ENCODE results near the gene AK8.

AK8 gene

DNA sequence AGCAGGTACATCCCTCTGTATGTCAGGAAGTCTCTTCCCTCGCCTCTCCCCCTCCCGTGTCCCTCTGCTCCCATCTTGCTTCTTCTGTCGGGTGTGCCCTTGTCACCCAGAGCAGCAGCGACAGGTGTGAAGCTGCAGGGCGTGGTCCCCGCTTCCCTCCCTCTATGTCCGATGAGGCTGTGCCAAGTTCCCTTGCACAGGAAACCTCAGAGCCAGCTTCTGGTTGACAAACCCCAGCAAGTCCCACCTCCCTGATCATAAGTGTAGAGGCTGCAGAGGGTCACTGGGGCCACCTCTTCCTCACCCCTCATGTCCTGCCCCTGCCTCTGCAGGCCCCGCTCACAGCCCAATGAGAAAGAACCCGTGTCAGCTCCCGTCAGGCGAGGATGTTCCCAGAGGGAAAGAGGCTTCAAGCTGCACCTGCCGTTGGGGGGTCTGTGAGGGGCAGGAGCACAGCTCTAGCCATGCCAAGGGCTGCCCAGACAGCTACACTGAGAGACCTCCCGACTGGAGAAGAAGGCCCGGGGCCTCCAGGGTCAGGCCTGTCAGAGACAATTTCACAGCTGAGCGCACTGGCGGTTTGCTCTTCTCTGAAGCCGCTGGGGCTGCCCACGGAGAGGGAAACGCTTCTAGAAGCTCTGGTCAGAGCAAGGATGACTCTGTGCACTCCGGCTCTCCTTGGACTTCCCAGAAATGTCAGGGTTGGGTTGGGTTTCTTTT, 73.3 kb downstream of the AK8 start (continued):
- TF ChIP-seq, protein P1, sequence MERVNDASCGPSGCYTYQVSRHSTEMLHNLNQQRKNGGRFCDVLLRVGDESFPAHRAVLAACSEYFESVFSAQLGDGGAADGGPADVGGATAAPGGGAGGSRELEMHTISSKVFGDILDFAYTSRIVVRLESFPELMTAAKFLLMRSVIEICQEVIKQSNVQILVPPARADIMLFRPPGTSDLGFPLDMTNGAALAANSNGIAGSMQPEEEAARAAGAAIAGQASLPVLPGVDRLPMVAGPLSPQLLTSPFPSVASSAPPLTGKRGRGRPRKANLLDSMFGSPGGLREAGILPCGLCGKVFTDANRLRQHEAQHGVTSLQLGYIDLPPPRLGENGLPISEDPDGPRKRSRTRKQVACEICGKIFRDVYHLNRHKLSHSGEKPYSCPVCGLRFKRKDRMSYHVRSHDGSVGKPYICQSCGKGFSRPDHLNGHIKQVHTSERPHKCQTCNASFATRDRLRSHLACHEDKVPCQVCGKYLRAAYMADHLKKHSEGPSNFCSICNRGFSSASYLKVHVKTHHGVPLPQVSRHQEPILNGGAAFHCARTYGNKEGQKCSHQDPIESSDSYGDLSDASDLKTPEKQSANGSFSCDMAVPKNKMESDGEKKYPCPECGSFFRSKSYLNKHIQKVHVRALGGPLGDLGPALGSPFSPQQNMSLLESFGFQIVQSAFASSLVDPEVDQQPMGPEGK (CRISPR knock-in tag; IDR thresholded peaks at IDR 0.05; ENCODE audit: borderline replicate concordance): no peak
- TF ChIP-seq OSR1 (CRISPR knock-in tag; IDR thresholded peaks at IDR 0.05) (no peak), ZNF70 (CRISPR knock-in tag; IDR thresholded peaks at IDR 0.05) (no peak), ESRRG (CRISPR knock-in tag; IDR thresholded peaks at IDR 0.05) (no peak), ZFP30 (CRISPR knock-in tag; IDR thresholded peaks at IDR 0.05) (no peak), RARB (CRISPR knock-in tag; IDR thresholded peaks at IDR 0.05) (no peak)
- TF ChIP-seq, protein P2, sequence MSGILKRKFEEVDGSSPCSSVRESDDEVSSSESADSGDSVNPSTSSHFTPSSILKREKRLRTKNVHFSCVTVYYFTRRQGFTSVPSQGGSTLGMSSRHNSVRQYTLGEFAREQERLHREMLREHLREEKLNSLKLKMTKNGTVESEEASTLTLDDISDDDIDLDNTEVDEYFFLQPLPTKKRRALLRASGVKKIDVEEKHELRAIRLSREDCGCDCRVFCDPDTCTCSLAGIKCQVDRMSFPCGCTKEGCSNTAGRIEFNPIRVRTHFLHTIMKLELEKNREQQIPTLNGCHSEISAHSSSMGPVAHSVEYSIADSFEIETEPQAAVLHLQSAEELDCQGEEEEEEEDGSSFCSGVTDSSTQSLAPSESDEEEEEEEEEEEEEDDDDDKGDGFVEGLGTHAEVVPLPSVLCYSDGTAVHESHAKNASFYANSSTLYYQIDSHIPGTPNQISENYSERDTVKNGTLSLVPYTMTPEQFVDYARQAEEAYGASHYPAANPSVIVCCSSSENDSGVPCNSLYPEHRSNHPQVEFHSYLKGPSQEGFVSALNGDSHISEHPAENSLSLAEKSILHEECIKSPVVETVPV (CRISPR knock-in tag; IDR thresholded peaks at IDR 0.05): no peak

DNA sequence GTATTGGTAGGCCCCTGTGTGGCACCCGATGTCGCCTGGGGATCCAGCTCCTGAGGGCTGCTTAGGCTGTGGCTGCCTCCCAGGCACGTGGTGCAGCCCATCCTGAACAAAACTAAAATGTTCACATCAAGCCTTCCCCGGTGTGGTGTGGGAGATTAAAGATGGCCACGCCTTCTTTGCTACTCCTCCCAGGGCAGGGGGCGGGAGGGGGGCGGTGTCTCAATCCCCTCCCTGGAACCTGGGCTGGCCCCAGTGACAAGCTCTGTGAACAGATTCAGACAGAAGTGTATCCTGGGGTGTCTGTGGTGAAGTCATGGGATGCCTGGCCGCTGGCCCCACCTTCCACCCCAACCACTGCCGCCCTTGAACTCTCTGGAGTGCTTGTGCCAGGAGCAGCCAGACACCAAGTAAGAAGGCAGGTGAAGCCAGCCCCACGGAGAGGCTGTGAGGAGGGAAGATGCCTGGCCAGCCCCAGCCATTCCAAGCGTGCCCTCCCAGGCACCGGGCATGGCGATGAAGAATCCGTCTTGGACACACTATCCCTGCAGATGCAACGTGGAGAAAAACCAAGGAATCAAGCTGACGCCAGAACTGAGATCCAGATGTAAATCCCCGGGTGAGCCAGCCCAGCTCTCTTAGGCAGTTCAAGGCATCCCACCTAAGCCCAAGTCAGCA, 75.8 kb downstream of the AK8 start:
- no peak for ATAC-seq
- TF ChIP-seq GLIS3 (CRISPR knock-in tag; IDR thresholded peaks at IDR 0.05) (no peak), ZFP30 (CRISPR knock-in tag; IDR thresholded peaks at IDR 0.05) (no peak), BACH2 (CRISPR knock-in tag; IDR thresholded peaks at IDR 0.05; ENCODE audit: borderline replicate concordance) (no peak), TOX (CRISPR knock-in tag; IDR thresholded peaks at IDR 0.05; ENCODE audit: borderline replicate concordance) (no peak), ZFP3 (CRISPR knock-in tag; IDR thresholded peaks at IDR 0.05) (no peak), CSDC2 (CRISPR knock-in tag; IDR thresholded peaks at IDR 0.05) (no peak), ZC3H10 (CRISPR knock-in tag; IDR thresholded peaks at IDR 0.05) (no peak), PPARA (CRISPR knock-in tag; IDR thresholded peaks at IDR 0.05; ENCODE audit: borderline replicate concordance) (no peak), OSR1 (CRISPR knock-in tag; IDR thresholded peaks at IDR 0.05) (no peak), ARNTL (CRISPR knock-in tag; IDR thresholded peaks at IDR 0.05; ENCODE audit: borderline replicate concordance, low read depth) (no peak)
- TF ChIP-seq, protein P1 (CRISPR knock-in tag; IDR thresholded peaks at IDR 0.05; ENCODE audit: borderline replicate concordance): no peak
- TF ChIP-seq, protein P3, sequence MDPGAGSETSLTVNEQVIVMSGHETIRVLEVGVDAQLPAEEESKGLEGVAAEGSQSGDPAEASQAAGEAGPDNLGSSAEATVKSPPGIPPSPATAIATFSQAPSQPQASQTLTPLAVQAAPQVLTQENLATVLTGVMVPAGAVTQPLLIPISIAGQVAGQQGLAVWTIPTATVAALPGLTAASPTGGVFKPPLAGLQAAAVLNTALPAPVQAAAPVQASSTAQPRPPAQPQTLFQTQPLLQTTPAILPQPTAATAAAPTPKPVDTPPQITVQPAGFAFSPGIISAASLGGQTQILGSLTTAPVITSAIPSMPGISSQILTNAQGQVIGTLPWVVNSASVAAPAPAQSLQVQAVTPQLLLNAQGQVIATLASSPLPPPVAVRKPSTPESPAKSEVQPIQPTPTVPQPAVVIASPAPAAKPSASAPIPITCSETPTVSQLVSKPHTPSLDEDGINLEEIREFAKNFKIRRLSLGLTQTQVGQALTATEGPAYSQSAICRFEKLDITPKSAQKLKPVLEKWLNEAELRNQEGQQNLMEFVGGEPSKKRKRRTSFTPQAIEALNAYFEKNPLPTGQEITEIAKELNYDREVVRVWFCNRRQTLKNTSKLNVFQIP (CRISPR knock-in tag; IDR thresholded peaks at IDR 0.05; ENCODE audit: borderline replicate concordance, low read depth): no peak
- TF ChIP-seq, protein P4, sequence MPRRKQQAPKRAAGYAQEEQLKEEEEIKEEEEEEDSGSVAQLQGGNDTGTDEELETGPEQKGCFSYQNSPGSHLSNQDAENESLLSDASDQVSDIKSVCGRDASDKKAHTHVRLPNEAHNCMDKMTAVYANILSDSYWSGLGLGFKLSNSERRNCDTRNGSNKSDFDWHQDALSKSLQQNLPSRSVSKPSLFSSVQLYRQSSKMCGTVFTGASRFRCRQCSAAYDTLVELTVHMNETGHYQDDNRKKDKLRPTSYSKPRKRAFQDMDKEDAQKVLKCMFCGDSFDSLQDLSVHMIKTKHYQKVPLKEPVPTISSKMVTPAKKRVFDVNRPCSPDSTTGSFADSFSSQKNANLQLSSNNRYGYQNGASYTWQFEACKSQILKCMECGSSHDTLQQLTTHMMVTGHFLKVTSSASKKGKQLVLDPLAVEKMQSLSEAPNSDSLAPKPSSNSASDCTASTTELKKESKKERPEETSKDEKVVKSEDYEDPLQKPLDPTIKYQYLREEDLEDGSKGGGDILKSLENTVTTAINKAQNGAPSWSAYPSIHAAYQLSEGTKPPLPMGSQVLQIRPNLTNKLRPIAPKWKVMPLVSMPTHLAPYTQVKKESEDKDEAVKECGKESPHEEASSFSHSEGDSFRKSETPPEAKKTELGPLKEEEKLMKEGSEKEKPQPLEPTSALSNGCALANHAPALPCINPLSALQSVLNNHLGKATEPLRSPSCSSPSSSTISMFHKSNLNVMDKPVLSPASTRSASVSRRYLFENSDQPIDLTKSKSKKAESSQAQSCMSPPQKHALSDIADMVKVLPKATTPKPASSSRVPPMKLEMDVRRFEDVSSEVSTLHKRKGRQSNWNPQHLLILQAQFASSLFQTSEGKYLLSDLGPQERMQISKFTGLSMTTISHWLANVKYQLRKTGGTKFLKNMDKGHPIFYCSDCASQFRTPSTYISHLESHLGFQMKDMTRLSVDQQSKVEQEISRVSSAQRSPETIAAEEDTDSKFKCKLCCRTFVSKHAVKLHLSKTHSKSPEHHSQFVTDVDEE (CRISPR knock-in tag; IDR thresholded peaks at IDR 0.05): no peak

DNA sequence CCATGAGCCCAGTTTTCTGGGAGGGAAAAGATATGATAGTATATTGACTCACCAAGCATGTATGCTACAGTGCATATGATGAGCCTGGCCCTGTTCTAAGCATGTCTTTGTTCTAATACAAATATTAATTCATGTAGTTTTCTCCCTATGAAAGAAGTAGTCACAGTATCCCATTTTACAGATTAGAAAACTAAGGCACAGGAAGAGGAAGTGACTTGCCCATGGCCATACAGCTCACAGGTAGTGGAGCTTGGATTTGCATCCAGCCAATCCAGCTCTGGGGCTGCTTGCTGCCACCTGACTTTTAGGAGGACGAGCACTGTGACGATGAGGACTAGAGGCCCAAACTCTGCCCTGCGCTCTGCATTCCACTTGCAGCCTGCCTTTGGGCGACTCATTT, 76.4 kb downstream of the AK8 start:
- no peak for ATAC-seq
- TF ChIP-seq ZC3H10 (CRISPR knock-in tag; IDR thresholded peaks at IDR 0.05) (no peak), TCF4 (CRISPR knock-in tag; IDR thresholded peaks at IDR 0.05; ENCODE audit: borderline replicate concordance) (no peak), ESRRG (CRISPR knock-in tag; IDR thresholded peaks at IDR 0.05) (no peak), ZFP3 (CRISPR knock-in tag; IDR thresholded peaks at IDR 0.05) (no peak), ZNF8 (CRISPR knock-in tag; IDR thresholded peaks at IDR 0.05) (no peak)
- TF ChIP-seq, protein P5, sequence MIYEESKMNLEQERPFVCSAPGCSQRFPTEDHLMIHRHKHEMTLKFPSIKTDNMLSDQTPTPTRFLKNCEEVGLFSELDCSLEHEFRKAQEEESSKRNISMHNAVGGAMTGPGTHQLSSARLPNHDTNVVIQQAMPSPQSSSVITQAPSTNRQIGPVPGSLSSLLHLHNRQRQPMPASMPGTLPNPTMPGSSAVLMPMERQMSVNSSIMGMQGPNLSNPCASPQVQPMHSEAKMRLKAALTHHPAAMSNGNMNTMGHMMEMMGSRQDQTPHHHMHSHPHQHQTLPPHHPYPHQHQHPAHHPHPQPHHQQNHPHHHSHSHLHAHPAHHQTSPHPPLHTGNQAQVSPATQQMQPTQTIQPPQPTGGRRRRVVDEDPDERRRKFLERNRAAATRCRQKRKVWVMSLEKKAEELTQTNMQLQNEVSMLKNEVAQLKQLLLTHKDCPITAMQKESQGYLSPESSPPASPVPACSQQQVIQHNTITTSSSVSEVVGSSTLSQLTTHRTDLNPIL (CRISPR knock-in tag; IDR thresholded peaks at IDR 0.05; ENCODE audit: low read depth): no peak

All from SK-N-SH treated with all-trans-retinoic acid at 6 μM for 48 hours (cell line).